Tibial nerve (tissue), 4 donors: Measurements from ENCODE around the gene CHST15.

Source experiments
- EP300 ChIP-seq, 2 donors: sonication (generic); formaldehyde crosslinking; IDR thresholded peaks; one replicate each; pipeline ENCODE4 v1.6.1; 2017; ENCODE audit warnings: antibody characterized with exemption in 2 of 2, mild to moderate bottlenecking in 1 of 2
- POLR2A ChIP-seq, 2 donors: fragments of 450-650 bp; IDR thresholded peaks; one replicate each; pipeline ENCODE4 v1.6.1; 2017; ENCODE audit warnings: antibody characterized with exemption in 2 of 2, mild to moderate bottlenecking in 2 of 2, moderate library complexity in 2 of 2
- TF ChIP-seq, protein P1 (sequence below), 5 experiments: fragments of 200-600 bp in 3 of 5; fragments of 450-650 bp in 2 of 5; sonication (generic) in 3 of 5; IDR thresholded peaks; one replicate each; pipeline ENCODE4 v1.5.1; 2016 to 2019; ENCODE audit warnings: antibody characterized with exemption in 5 of 5, mild to moderate bottlenecking in 3 of 5, moderate library complexity in 2 of 5

DNA sequence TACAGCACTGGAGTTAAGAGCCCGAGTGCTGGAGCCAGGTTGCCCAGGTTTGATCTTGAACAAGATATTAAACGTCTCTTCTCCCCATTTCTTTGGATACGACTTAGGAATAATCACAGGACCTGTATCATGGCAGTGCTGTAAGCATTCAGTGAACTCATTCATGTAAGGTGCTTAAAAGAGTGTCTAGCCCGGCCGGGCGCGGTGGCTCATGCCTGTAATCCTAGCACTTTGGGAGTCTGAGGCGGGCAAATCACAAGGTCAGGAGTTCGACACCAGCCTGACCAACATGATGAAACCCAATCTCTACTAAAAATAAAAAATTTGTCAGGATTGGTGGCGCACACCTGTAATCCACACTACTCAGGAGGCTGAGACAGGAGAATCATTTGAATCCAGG, 40.8 kb downstream of the CHST15 start:
- TF ChIP-seq POLR2A (IDR thresholded peaks at IDR 0.05) = no peak
- TF ChIP-seq, protein P1, sequence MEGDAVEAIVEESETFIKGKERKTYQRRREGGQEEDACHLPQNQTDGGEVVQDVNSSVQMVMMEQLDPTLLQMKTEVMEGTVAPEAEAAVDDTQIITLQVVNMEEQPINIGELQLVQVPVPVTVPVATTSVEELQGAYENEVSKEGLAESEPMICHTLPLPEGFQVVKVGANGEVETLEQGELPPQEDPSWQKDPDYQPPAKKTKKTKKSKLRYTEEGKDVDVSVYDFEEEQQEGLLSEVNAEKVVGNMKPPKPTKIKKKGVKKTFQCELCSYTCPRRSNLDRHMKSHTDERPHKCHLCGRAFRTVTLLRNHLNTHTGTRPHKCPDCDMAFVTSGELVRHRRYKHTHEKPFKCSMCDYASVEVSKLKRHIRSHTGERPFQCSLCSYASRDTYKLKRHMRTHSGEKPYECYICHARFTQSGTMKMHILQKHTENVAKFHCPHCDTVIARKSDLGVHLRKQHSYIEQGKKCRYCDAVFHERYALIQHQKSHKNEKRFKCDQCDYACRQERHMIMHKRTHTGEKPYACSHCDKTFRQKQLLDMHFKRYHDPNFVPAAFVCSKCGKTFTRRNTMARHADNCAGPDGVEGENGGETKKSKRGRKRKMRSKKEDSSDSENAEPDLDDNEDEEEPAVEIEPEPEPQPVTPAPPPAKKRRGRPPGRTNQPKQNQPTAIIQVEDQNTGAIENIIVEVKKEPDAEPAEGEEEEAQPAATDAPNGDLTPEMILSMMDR (IDR thresholded peaks at IDR 0.05) = no peak
- no peak for TF ChIP-seq EP300 (IDR thresholded peaks at IDR 0.05)
